GM19328 (cell line): ENCODE results near the gene P2RX3.
"Not testable (repeated sequence)": the region's sequence is repeated elsewhere in the genome, so short reads cannot be mapped to it uniquely, and the experiment has no call there.

Source experiments
- ATAC-seq: cut with Tn5 transposase; IDR thresholded peaks from one replicate; pipeline ENCODE4 v1.9.1; 2021; ENCODE audit warnings: mild to moderate bottlenecking, moderate library complexity; ENCODE audit not compliant: unreplicated experiment

Gene P2RX3

GRCh38 chr11:57394203-57394965 is 56.2 kb downstream of the P2RX3 start:
- no peak for ATAC-seq

GRCh38 chr11:57395905-57396623 is 57.9 kb downstream of the P2RX3 start:
- ATAC-seq: no peak

GRCh38 chr11:57396744-57397143 is 58.6 kb downstream of the P2RX3 start:
- no peak for ATAC-seq

- ATAC-seq: no peak
Observed at GRCh38 chr11:57397394-57397990, 59.3 kb downstream of the P2RX3 start.

- ATAC-seq: no peak
Observed at GRCh38 chr11:57399221-57399620, 61.1 kb downstream of the P2RX3 start.

- ATAC-seq: no peak
Observed at GRCh38 chr11:57399972-57400578, 61.9 kb downstream of the P2RX3 start.

GRCh38 chr11:57402188-57403002 is 64.2 kb downstream of the P2RX3 start:
- no peak for ATAC-seq

GRCh38 chr11:57403003-57403801 is 65.0 kb downstream of the P2RX3 start:
- not testable (repeated sequence) for ATAC-seq

- ATAC-seq: no peak
Observed at GRCh38 chr11:57403802-57404147, 65.6 kb downstream of the P2RX3 start.

GRCh38 chr11:57405271-57405860 is 67.2 kb downstream of the P2RX3 start:
- ATAC-seq: no peak

GRCh38 chr11:57406337-57406904 is 68.3 kb downstream of the P2RX3 start:
- peak; percentile 49 for ATAC-seq

- no peak for ATAC-seq
Observed at GRCh38 chr11:57407010-57407920, 69.1 kb downstream of the P2RX3 start.

- ATAC-seq: no peak
Observed at GRCh38 chr11:57407941-57408475, 69.9 kb downstream of the P2RX3 start.

- no peak for ATAC-seq
Observed at GRCh38 chr11:57408771-57409170, 70.6 kb downstream of the P2RX3 start.

GRCh38 chr11:57409321-57410100 is 71.4 kb downstream of the P2RX3 start:
- no peak for ATAC-seq

- no peak for ATAC-seq
Observed at GRCh38 chr11:57410287-57410686, 72.1 kb downstream of the P2RX3 start.

- no peak for ATAC-seq
Observed at GRCh38 chr11:57413681-57414080, 75.5 kb downstream of the P2RX3 start.
